NB4 (cell line): ENCODE measurements around the gene B4GALT6.

Experiments used
- DNase-seq: peaks from one replicate; pipeline ENCODE4 v3.0.0; 2010; ENCODE audit warnings: low read depth
- H3K4me3 ChIP-seq: one replicate; pipeline ENCODE4 v1.5.1; 2011; ENCODE audit warnings: mild to moderate bottlenecking, low read depth, low read length, moderate library complexity
- MAX ChIP-seq: IDR thresholded peaks from 2 replicates; pipeline ENCODE4 v1.6.1; 2011; ENCODE audit warnings: low read depth, low read length
- MYC ChIP-seq: IDR thresholded peaks from 2 replicates; pipeline ENCODE4 v1.6.1; 2011; ENCODE audit warnings: low read depth, low read length
- POLR2A ChIP-seq: IDR thresholded peaks from 2 replicates; pipeline ENCODE4 v1.6.1; 2011; ENCODE audit warnings: mild to moderate bottlenecking; ENCODE audit not compliant: insufficient read length; ENCODE audit errors: extremely low read depth
- TF ChIP-seq, protein P1 (sequence below): IDR thresholded peaks from one replicate; pipeline ENCODE4 v1.5.1; 2012; ENCODE audit warnings: low read depth, low read length

Gene B4GALT6

GRCh38 chr18:31700990-31701389 lies 16.6 kb upstream of the B4GALT6 start:
- no peak overlapping the region for H3K4me3 ChIP-seq
- no peak for DNase-seq
- TF ChIP-seq MYC (no peak), POLR2A (no peak)
- TF ChIP-seq, protein P1, sequence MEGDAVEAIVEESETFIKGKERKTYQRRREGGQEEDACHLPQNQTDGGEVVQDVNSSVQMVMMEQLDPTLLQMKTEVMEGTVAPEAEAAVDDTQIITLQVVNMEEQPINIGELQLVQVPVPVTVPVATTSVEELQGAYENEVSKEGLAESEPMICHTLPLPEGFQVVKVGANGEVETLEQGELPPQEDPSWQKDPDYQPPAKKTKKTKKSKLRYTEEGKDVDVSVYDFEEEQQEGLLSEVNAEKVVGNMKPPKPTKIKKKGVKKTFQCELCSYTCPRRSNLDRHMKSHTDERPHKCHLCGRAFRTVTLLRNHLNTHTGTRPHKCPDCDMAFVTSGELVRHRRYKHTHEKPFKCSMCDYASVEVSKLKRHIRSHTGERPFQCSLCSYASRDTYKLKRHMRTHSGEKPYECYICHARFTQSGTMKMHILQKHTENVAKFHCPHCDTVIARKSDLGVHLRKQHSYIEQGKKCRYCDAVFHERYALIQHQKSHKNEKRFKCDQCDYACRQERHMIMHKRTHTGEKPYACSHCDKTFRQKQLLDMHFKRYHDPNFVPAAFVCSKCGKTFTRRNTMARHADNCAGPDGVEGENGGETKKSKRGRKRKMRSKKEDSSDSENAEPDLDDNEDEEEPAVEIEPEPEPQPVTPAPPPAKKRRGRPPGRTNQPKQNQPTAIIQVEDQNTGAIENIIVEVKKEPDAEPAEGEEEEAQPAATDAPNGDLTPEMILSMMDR, result no peak

DNA sequence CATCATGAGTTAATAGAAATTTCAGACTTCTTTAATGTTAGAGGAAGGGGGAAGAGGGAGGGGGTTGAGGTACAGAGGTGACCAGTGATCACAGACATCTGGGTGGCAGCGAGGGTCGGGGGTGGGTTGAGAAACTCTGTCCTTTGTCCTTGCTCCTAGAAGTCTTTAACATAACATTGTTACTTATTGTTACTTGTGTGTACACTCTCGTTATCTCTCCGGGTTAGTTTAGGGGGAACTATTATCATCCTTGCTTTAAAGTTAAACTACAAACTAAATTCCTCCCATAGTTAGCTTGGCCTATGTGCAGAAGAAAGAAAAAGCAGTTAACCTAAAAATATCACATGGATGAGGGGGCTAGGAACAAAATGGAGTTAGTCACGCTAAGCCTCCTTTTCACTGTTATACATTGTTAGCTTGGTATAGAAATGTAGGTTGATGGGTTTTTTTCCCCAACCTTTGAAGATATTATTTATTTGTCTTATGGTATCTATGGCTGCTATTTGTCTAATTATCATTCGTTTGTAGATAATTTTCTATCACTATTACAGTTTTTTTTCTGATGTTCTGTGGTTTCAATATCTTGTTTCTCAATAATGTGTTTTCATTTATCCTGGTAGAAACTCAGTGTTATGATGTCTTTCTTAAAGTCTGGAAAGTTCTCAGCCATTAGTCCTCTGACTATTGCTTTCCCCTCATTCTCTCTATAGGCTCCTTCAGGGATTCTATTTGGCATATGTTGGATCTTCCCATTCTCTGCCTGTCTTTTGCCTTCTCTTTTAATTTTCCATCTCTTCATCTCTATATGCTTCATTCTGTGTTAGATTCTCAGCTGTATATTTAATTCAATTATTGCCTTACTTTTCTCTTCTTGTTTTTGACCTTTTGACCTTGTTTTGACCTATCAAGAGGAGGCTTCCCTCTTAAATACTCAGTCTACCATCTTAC lies 13.2 kb upstream of the B4GALT6 start:
- H3K4me3 ChIP-seq, result no peak overlapping the region
- no peak for DNase-seq
- no peak for TF ChIP-seq POLR2A
- no peak for TF ChIP-seq MYC
- TF ChIP-seq MAX, result no peak
- TF ChIP-seq, protein P1, result no peak

DNA sequence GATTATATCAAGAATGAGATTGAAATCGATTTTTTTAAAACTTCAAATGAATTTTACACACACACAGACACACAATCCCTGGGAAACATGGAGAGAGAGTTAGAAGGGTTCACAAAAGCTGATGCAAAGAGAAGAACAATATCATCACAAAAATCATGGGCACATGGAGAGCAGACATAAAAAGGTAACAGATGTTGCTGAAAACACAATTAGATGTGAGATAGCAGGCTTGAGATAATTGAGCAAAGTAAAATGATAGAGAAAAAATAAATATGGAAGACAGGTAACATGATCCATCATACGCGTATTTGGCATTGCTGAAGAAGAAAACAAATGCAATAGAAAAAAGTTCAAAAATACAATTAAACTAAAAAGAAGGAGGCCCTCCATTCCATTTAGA lies 11.6 kb upstream of the B4GALT6 start:
- DNase-seq, result no peak
- TF ChIP-seq POLR2A (no peak), MYC (no peak), MAX (no peak)
- TF ChIP-seq, protein P1, result no peak

GRCh38 chr18:31694297-31694696 lies 9.9 kb upstream of the B4GALT6 start:
- TF ChIP-seq, protein P1, result no peak
- TF ChIP-seq MYC, result no peak
- TF ChIP-seq MAX, result no peak
- no peak for TF ChIP-seq POLR2A
- no peak for DNase-seq
- no peak overlapping the region for H3K4me3 ChIP-seq

More for the DNA sequence above, 11.6 kb upstream of the B4GALT6 start:
- no peak overlapping the region for H3K4me3 ChIP-seq

DNA sequence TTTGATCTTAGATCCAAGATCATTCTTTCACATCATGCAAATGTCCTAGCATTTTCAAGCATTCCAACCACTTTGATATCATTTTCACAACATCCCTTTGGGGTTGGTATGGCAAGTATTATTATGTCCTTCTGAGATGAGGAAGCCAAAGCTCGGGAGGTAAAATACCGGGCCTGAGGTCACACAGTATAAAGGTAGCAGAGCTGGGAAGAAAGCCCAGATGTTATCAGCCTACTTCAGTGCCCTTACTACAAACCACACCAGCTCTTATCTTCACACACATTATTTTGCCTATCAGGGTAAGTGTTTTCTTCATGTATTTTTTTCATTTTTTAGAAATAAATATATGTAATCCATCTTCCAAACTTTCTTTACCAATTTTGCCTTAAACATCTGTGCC lies 4.2 kb upstream of the B4GALT6 start:
- no peak for DNase-seq
- TF ChIP-seq POLR2A, result no peak
- TF ChIP-seq MYC, result no peak
- no peak for TF ChIP-seq MAX
- TF ChIP-seq, protein P1, result no peak
- H3K4me3 ChIP-seq, result no peak overlapping the region
